ENCODE results near the gene TSPEAR.
"Not testable (repeated sequence)": the region's sequence is repeated elsewhere in the genome, so short reads cannot be mapped to it uniquely, and the experiment has no call there.

The TSPEAR gene

DNA sequence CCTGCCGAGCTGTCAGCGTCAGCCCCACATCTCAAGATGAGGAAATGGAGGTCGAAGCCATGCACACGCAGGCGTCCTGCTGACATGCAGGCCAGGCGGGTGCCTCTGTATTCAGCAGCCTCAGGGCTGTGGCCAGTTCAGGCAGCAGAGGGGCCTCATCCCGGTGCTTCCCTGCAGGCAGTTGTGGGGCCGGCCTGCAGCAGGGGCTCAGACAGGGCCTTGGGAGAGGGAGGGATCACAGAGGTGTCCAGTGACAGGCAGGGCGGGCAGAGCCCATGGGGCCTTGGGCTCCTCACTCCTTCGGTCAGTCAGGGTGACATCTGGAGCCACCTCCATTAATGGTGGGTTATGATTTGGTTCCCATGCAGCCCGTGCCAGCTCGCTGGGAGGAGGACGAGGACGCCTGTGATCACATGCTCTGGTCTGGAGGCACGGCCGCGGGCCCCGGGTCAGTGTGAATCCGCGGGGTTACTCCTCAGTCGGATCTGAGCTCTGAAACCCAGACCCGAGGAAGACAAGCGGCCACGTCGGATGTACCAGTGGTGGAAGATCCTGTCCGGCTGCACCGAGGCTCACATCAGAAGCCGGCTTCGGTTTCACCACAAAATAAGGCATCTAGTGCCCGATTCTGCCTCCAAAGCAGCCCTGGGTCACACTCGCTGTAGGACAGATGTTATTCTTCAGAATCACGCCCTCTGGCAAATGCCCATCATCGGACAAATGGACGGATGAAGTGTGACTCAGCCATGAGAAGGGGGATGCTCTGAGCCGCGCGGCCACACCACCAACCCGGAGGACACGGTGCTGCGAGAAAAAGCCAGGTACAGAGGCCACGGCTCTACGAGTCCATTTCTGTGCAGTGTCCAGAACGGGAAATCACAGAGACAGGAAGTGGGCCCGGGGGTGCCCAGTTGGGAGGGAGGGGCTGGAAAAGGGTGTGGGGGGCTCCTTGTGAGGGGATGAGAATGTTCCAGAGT is 204.8 kb downstream of the TSPEAR start:
- Mint-ChIP-seq H3K27ac (no peak overlapping the region), H3K9me3 (no peaks in the 10 kb centered on the region), H3K27me3 (ENCODE audit: low read depth) (no peaks in the 10 kb centered on the region), H3K4me3 (no peak overlapping the region), H3K4me1 (ENCODE audit: low read depth) (no peaks in the 10 kb centered on the region), H3K36me3 (ENCODE audit: low read depth) (no peaks in the 10 kb centered on the region)
- DNase-seq (ENCODE audit: low spot score) = no peak

DNA sequence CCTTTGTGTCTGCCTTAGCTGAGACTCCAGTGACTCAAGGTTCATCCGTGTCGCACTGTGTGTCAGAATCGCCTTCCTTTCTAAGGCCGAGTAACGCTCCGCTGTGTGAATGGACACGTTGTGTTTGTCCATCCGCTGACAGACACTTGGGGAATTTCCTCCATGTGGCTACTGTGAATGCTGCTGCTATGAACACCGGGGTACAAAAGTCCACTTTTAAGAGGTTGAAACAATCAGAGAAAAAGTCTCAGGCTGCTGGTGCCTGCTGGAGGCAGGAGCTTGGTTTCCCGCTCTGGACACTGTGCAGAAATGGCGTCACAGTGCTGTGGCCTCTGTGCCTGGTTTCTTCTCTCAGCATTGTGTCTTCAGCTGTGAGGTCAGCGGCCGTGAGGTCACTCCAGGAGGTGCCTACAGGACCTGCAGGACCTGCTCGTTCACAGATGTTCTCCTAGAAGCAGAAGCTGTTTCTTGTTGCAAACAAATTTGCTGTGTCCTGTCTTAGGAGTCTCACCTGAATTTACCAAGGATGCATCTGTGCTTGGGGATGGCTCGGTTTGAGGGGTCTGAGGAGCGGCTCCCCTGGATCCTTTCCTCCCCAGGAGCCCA is 205.6 kb downstream of the TSPEAR start:
- Mint-ChIP-seq H3K4me3 (no peak overlapping the region), H3K36me3 (ENCODE audit: low read depth) (no peaks in the 10 kb centered on the region), H3K9me3 (no peaks in the 10 kb centered on the region), H3K27ac (no peak overlapping the region), H3K4me1 (ENCODE audit: low read depth) (no peaks in the 10 kb centered on the region), H3K27me3 (ENCODE audit: low read depth) (no peaks in the 10 kb centered on the region)
- no peak for DNase-seq (ENCODE audit: low spot score)

DNA sequence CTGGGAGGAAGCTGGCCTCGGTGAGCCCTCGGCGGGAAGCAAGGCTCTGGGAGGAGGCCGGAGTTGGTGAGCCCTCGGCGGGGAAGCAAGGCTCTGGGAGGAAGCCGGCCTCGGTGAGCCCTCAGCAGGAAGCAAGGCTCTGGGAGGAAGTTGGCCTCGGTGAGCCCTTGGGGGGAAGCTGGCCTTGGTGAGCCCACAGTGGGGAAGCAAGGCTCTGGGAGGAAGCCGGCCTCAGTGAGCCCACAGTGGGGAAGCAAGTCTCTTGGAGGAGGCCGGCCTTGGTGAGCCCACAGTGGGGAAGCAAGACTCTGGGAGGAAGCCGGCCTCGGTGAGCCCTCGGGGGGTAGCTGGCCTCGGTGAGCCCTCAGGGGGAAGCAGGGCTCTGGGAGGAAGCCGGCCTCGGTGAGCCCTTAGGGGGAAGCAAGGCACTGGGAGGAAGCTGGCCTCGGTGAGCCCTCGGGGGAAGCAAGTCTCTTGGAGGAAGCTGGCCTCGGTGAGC is 207.4 kb downstream of the TSPEAR start:
- DNase-seq (ENCODE audit: low spot score) = no peak
- Mint-ChIP-seq H3K4me1 (ENCODE audit: low read depth) (no peaks in the 10 kb centered on the region), H3K4me3 (no peak overlapping the region), H3K27me3 (ENCODE audit: low read depth) (no peaks in the 10 kb centered on the region), H3K36me3 (ENCODE audit: low read depth) (no peaks in the 10 kb centered on the region), H3K9me3 (no peaks in the 10 kb centered on the region), H3K27ac (peak overlapping the region; percentile 15)

DNA sequence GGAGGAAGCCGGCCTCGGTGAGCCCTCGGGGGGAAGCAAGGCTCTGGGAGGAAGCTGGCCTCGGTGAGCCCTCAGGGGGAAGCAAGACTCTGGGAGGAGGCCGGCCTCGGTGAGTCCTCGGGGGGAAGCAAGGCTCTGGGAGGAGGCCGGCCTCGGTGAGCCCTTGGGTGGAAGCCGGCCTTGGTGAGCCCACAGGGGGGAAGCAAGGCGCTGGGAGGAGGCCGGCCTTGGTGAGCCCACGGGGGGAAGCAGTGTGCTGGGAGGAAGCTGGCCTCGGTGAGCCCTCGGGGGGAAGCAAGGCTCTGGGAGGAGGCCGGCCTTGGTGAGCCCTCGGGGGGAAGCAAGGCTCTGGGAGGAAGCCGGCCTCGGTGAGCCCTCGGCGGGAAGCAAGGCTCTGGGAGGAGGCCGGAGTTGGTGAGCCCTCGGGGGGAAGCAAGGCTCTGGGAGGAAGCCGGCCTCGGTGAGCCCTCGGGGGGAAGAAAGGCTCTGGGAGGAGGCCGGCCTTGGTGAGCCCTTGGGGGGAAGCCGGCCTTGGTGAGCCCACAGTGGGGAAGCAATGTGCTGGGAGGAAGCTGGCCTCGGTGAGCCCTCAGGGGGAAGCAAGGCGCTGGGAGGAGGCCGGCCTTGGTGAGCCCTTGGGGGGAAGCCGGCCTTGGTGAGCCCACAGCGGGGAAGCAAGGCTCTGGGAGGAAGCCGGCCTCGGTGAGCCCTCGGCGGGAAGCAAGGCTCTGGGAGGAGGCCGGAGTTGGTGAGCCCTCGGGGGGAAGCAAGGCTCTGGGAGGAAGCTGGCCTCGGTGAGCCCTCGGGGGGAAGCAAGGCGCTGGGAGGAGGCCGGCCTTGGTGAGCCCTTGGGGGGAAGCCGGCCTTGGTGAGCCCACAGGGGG is 208.1 kb downstream of the TSPEAR start:
- not testable (repeated sequence) for H3K27me3 Mint-ChIP-seq (ENCODE audit: low read depth); DNase-seq (ENCODE audit: low spot score); H3K4me1 Mint-ChIP-seq (ENCODE audit: low read depth); H3K36me3 Mint-ChIP-seq (ENCODE audit: low read depth); H3K4me3 Mint-ChIP-seq; H3K9me3 Mint-ChIP-seq; H3K27ac Mint-ChIP-seq

DNA sequence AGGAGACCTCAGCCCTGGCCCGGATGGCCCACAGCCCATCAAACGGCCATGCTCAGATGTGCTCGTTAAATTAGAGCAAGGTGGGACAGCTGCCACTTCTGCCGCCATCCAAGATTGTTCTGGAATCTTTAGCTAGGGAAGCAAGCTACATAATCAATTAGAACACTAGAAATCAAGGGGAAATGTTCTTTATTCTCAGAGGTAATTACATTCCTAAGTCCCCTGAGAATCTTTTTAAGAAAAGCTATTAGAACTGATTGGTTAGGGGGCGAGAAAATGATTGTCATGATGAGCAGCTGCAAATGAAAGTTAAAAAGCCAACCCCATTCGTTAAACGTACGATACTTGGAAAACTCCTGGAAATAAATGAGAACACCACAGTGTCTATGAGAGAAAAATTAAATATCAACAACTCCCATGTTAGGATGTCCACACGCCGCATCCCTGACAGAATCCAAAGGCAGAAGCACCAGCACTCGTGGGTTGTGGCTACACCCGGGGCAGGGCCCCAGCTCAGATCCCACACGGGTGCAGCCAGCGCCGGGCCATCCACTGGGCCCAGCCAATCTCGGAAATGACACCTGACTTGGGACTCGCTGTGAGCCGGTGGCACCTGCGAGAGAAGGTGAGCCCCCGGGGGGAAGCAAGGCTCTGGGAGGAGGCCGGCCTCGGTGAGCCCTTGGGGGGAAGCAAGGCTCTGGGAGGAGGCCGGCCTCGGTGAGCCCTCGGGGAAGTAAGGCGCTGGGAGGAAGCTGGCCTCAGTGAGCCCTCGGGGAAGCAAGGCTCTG is 209.0 kb downstream of the TSPEAR start:
- H3K4me1 Mint-ChIP-seq (ENCODE audit: low read depth) = no peaks in the 10 kb centered on the region
- H3K4me3 Mint-ChIP-seq = no peak overlapping the region
- no peaks in the 10 kb centered on the region for H3K27me3 Mint-ChIP-seq (ENCODE audit: low read depth)
- no peak for DNase-seq (ENCODE audit: low spot score)
- no peaks in the 10 kb centered on the region for H3K9me3 Mint-ChIP-seq
- H3K36me3 Mint-ChIP-seq (ENCODE audit: low read depth) = no peaks in the 10 kb centered on the region
- H3K27ac Mint-ChIP-seq = no peak overlapping the region

DNA sequence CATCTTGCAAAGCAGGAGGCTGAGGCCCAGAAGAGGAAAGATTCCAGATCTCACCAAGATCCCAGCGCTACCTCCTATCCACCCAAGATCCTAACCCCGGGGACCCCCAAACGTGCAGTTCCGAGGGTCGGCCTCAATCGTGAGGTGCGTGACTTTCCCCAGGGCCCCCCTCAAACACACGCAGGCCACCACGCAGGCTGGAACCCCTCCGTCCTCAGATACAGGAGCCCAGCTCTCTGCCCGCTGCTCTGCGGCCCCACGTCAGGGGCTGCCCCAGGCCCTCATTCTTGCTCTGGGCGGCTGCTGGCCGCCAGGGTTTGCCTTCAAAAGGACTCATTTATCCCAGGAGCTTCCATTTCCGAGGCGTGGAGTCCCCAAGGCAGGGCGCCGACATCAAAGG is 211.3 kb downstream of the TSPEAR start:
- no peaks in the 10 kb centered on the region for H3K9me3 Mint-ChIP-seq
- no peaks in the 10 kb centered on the region for H3K27me3 Mint-ChIP-seq (ENCODE audit: low read depth)
- no peak overlapping the region for H3K4me3 Mint-ChIP-seq
- H3K36me3 Mint-ChIP-seq (ENCODE audit: low read depth) = no peaks in the 10 kb centered on the region
- no peaks in the 10 kb centered on the region for H3K4me1 Mint-ChIP-seq (ENCODE audit: low read depth)
- no peak for DNase-seq (ENCODE audit: low spot score)
- no peak overlapping the region for H3K27ac Mint-ChIP-seq

DNA sequence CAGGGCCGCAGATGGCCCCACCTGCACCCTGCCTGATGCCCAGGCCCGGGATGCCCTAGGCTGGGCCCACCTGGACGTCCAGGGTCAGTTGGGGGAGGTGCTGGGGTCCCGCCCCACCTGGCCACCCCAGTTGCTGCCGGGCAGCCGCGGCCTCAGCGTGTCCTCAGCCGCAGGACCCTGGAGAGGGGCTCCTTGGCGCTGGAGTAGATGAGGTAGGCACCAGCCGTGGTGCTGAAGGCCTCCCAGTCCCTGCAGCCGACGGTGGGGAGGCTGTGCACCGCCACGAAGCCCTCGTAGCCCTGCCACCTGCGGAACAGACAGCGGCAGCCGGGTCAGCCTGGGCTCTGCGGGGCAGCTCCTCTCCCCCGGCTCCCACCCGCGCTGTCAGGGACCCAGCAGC is 211.7 kb downstream of the TSPEAR start:
- H3K9me3 Mint-ChIP-seq = no peaks in the 10 kb centered on the region
- no peak overlapping the region for H3K27ac Mint-ChIP-seq
- no peaks in the 10 kb centered on the region for H3K4me1 Mint-ChIP-seq (ENCODE audit: low read depth)
- no peak for DNase-seq (ENCODE audit: low spot score)
- no peaks in the 10 kb centered on the region for H3K27me3 Mint-ChIP-seq (ENCODE audit: low read depth)
- H3K36me3 Mint-ChIP-seq (ENCODE audit: low read depth) = no peaks in the 10 kb centered on the region
- no peak overlapping the region for H3K4me3 Mint-ChIP-seq

DNA sequence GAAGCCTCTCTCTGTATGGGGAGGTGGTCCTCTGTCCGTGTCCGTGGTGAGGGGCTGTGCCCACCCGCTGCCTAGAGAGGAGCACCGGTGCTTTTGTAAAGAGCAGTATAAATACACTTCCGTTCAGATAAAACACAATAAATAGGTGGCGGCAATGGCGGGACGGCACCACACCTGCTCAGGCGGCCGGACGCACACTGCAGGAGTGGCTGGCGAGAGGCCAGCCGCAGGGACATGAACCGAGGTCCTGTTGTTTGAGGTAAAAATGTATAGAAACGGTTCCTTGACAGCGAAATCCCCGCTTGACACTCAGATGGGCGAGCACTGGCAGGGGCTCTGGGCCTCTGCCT is 212.2 kb downstream of the TSPEAR start:
- no peak for DNase-seq (ENCODE audit: low spot score)
- H3K4me1 Mint-ChIP-seq (ENCODE audit: low read depth) = no peaks in the 10 kb centered on the region
- no peak overlapping the region for H3K27ac Mint-ChIP-seq
- no peaks in the 10 kb centered on the region for H3K9me3 Mint-ChIP-seq
- no peak overlapping the region for H3K4me3 Mint-ChIP-seq
- no peaks in the 10 kb centered on the region for H3K27me3 Mint-ChIP-seq (ENCODE audit: low read depth)
- H3K36me3 Mint-ChIP-seq (ENCODE audit: low read depth) = no peaks in the 10 kb centered on the region

DNA sequence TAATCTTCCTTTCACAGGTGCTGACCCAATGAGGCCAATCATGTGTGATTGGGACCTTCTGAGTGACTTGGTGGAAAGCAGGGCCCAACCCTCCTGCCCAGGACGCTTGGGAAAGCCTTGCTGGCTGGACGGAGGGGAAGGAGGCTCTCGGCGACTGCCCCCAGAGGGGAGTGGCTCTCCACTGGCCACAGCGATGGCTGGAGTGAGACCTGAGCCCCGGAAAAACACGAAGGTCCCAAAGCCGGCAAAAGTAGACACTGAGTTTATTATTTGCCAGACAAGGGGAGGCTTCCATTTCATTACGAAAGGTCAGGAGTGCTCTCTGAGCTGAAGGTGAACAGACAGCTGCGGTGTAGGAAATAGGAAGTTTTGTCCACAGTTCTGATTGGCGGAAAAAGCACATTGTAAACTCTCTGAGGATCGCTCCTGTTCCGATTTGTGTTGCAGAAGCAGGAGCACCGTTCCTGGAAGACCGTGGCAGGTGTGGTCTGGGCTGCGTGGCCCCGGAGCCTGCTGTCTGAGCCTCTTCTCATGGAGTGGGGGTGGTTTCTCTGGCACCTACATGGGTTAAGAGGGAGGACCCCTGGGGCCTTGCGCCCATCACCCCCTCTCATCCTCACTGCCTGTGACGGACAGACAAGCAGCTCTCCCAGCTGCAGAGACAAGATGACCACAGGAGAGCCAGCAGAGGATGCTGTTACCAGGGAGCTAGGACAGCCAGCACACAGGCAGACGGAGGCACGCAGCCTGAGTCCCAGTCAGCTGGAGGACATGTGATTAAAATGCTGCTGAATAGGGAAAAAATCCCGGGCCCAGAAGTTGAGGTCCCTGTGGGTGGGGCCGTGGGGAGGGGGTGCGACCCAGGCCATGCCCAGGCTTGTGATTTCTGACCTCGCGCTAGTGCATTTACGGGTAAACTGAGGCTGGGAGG is 212.8 kb downstream of the TSPEAR start:
- no peaks in the 10 kb centered on the region for H3K9me3 Mint-ChIP-seq
- H3K36me3 Mint-ChIP-seq (ENCODE audit: low read depth) = no peaks in the 10 kb centered on the region
- no peak for DNase-seq (ENCODE audit: low spot score)
- H3K27me3 Mint-ChIP-seq (ENCODE audit: low read depth) = no peaks in the 10 kb centered on the region
- H3K4me1 Mint-ChIP-seq (ENCODE audit: low read depth) = no peaks in the 10 kb centered on the region
- H3K4me3 Mint-ChIP-seq = no peak overlapping the region
- no peak overlapping the region for H3K27ac Mint-ChIP-seq

DNA sequence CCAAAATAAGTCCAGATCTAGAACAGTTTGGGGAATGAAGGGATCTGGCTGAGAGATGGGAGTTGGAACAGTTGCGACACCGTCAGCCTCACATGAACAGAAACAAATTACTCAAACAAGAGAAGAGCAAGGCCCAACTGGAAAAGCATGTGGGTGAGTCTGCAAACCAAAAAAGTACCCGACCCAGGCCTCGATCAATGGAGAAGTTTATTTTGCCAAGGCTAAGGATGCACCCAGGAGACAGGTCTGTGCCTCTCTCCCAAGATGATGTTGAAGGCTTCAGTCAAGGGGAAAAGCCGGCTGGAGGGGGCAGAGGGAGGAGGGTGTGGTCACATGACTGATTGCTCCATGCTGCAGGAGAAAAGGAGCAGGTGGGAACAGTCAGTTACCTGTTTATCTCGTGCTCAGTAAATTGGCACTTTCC is 213.7 kb downstream of the TSPEAR start:
- Mint-ChIP-seq H3K27me3 (ENCODE audit: low read depth) (no peaks in the 10 kb centered on the region), H3K4me1 (ENCODE audit: low read depth) (no peaks in the 10 kb centered on the region), H3K4me3 (no peak overlapping the region), H3K9me3 (peaks cover 8% of the 10 kb centered on the region), H3K27ac (no peak overlapping the region), H3K36me3 (ENCODE audit: low read depth) (peaks cover 3% of the 10 kb centered on the region)
- no peak for DNase-seq (ENCODE audit: low spot score)

DNA sequence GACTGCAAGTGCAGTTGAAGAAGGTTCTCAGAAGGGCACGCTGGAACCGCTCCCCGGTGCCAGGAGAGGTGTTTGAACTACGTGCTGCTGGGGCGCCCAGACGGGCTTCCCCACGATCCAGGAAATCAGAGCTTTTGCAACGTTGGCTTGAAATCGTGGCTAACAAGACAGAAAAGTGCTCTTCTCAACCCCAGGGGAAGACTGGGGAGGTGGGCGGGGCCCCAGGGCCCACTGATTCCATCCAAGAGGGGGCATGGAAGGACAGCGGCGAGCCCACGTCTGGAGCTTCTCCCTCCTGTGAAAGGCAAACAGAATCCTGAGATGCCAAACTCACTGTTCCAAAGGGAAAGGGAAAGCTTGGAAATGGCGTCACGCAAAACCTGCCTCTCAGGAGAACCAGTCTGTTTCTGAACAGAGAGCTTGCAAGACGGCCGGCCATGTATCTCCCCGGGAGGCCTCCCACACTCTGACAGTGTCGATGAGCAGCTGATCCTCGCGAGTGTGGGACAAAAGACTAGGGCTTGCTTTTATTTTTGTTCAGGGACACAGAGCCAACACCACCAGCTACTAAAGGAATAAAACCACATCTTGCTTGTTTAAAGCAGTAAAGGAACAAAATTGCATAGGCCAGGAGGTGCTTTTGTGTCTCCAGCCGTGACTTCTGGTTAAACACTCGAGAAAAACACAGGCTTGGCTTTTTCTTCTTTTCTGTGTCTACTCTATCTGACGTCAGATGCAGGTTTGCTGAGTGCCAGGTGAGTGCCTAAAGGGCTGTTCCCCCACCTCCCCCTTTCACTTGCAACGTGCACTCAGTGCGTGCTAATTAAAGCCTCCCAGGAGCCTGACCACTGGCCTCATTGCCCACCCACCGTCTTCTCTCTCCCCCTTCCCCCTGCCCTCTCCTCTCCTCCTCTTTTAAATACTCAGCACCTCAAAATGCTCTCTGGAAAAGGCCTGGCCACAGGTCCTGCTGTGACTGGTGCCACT is 214.5 kb downstream of the TSPEAR start:
- Mint-ChIP-seq H3K4me1 (ENCODE audit: low read depth) (peaks cover 2% of the 10 kb centered on the region), H3K4me3 (no peak overlapping the region), H3K27ac (no peak overlapping the region), H3K27me3 (ENCODE audit: low read depth) (no peaks in the 10 kb centered on the region), H3K9me3 (peaks cover 17% of the 10 kb centered on the region), H3K36me3 (ENCODE audit: low read depth) (peaks cover 3% of the 10 kb centered on the region)
- no peak for DNase-seq (ENCODE audit: low spot score)

All from T-helper 2 cell treated with Interferon-gamma antibody and Interleukin-4, amounts not matched to agents 5 μg/mL and 100 μg/mL, for 36 hours (primary cell).